A673 (cell line): ENCODE results near the gene CROCC2. TPM values are rescaled to one million over a fixed set of nuclear protein-coding genes. Genes with fewer than 3 reads are reported as not detected.

Experiments
- BruUV-seq: library from RNA; stranded (reverse); fragments of 400-500 nt; replicated peaks from 2 replicates; lab custom pipeline; 2021; lab: Mats Ljungman, UMichigan
- CTCF ChIA-PET: fragments of 300-600 bp; sonication (Branson Sonifier 250); formaldehyde crosslinking; loops from one replicate; lab custom pipeline; 2022; ENCODE audit warnings: antibody characterized with exemption; lab: Charles Lee
- POLR2A ChIA-PET: fragments of 300-600 bp; sonication (Branson Sonifier 250); formaldehyde crosslinking; loops from one replicate; lab custom pipeline; 2022; ENCODE audit warnings: antibody characterized with exemption; ENCODE audit not compliant: low non-redundant PET; lab: Charles Lee
- DNase-seq: peaks from one replicate; pipeline ENCODE4 v3.0.0-alpha.2; 2015; ENCODE audit warnings: low spot score
- H3K27ac ChIP-seq: fragments of 200-600 bp; sonication (generic); 2 replicates; pipeline ENCODE4 v1.5.1; 2016; ENCODE audit warnings: mixed run types, low read depth, mild to moderate bottlenecking, mixed read lengths, antibody characterized with exemption, low read length; ENCODE audit not compliant: poor library complexity, severe bottlenecking
- H3K27me3 ChIP-seq: fragments of 200-600 bp; sonication (generic); replicated peaks from 2 replicates; pipeline ENCODE4 v1.6.1; 2017; ENCODE audit warnings: mixed run types, low read depth, mild to moderate bottlenecking, mixed read lengths, antibody characterized with exemption, low read length; ENCODE audit not compliant: insufficient read depth, poor library complexity
- H3K36me3 ChIP-seq: fragments of 200-600 bp; sonication (generic); 2 replicates; pipeline ENCODE4 v1.6.1; 2016; ENCODE audit warnings: mixed run types, mild to moderate bottlenecking, mixed read lengths, antibody characterized with exemption, low read length; ENCODE audit not compliant: insufficient read depth, poor library complexity, severe bottlenecking
- H3K4me1 ChIP-seq: fragments of 200-600 bp; sonication (generic); 2 replicates; pipeline ENCODE4 v1.6.1; 2017; ENCODE audit warnings: mixed run types, mild to moderate bottlenecking, mixed read lengths, antibody characterized with exemption, low read length; ENCODE audit not compliant: insufficient read depth, poor library complexity, severe bottlenecking
- H3K4me3 ChIP-seq: fragments of 200-600 bp; sonication (generic); 2 replicates; pipeline ENCODE4 v1.5.1; 2016; ENCODE audit warnings: low read depth, mixed run types, mild to moderate bottlenecking, mixed read lengths, low read length; ENCODE audit not compliant: poor library complexity, severe bottlenecking
- H3K9me3 ChIP-seq: fragments of 200-600 bp; sonication (generic); 2 replicates; pipeline ENCODE4 v1.6.1; 2016; ENCODE audit warnings: mixed run types, low read depth, mild to moderate bottlenecking, mixed read lengths, antibody characterized with exemption, low read length; ENCODE audit not compliant: poor library complexity, severe bottlenecking
- EZH2 ChIP-seq: fragments of 200-600 bp; sonication (generic); IDR thresholded peaks from 2 replicates; pipeline ENCODE4 v1.6.1; 2017; ENCODE audit warnings: borderline replicate concordance, low read depth, mild to moderate bottlenecking, mixed read lengths, antibody characterized with exemption, low read length; ENCODE audit not compliant: poor library complexity, severe bottlenecking
- intact Hi-C: fragments of 100-400 bp; cut with micrococcal nuclease; formaldehyde crosslinking; loops from one replicate; pipeline ENCODE4 v1.10.0; 2022; ENCODE audit not compliant: unreplicated experiment
- total RNA-seq: library from RNA; stranded (reverse); gene quantifications from 2 replicates; pipeline ENCODE4 v1.2.3, GENCODE V29; 2021
- TF ChIP-seq, protein P1 (sequence below): fragments of 300-800, 200-600 bp; sonication (generic); conservative IDR thresholded peaks from 2 replicates; pipeline ENCODE4 v1.5.1; 2017; ENCODE audit warnings: low read depth, mild to moderate bottlenecking, antibody characterized with exemption, low read length, moderate library complexity, mixed read lengths

CROCC2 gene
- total RNA-seq, 1 experiment from 2014 or later = not detected

DNA sequence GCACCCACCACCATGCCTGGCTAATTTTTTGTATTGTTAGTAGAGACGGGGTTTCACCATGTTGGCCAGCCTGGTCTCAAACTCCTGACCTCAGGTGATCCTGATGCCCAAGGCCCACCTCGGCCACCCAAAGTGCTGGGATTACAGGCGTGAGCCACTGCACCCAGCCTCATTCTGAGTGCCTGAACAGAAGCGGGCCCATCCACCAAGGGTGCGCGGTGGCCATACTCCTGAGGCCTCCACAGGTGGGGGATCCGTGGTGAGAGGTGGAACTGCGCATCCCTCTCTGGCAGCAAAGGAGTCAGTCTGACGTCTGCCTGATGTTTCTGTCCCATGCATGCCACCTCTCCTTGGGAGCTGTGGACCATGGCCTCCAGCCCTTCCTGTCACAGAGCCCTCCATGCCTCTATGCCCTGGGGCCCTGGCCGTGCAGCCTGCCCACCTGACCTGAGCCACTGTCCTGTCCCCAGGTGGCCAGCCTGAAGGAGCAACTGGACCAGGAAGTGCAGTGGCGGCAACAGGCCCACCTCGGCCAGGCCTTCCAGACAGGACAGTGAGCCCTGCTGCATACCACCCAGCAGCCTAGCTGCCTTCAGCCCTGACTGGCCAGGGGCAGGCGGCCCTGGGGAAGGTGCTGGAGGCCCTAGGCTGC, 84.7 kb downstream of the CROCC2 start:
- ChIA-PET CTCF (no interaction called here), POLR2A (interaction anchor here (0.5 to 1.0 kb wide), 2 partner anchors 33 to 938 kb away, joined by 4 to 26 read pairs; no protein-coding TSS in a partner anchor)
- Histone ChIP-seq H3K4me3 (no peak overlapping the region), H3K27me3 (no peaks in the 10 kb centered on the region), H3K27ac (no peak overlapping the region), H3K36me3 (no peaks in the 10 kb centered on the region), H3K9me3 (peaks cover 10% of the 10 kb centered on the region), H3K4me1 (peaks cover 20% of the 10 kb centered on the region)
- no peak for TF ChIP-seq EZH2
- TF ChIP-seq, protein P1, sequence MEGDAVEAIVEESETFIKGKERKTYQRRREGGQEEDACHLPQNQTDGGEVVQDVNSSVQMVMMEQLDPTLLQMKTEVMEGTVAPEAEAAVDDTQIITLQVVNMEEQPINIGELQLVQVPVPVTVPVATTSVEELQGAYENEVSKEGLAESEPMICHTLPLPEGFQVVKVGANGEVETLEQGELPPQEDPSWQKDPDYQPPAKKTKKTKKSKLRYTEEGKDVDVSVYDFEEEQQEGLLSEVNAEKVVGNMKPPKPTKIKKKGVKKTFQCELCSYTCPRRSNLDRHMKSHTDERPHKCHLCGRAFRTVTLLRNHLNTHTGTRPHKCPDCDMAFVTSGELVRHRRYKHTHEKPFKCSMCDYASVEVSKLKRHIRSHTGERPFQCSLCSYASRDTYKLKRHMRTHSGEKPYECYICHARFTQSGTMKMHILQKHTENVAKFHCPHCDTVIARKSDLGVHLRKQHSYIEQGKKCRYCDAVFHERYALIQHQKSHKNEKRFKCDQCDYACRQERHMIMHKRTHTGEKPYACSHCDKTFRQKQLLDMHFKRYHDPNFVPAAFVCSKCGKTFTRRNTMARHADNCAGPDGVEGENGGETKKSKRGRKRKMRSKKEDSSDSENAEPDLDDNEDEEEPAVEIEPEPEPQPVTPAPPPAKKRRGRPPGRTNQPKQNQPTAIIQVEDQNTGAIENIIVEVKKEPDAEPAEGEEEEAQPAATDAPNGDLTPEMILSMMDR = no peak
- no peak for DNase-seq
- intact Hi-C loops = loop anchor here (1.0 kb wide), 1 partner anchor 75 kb away; no protein-coding TSS in a partner anchor
- BruUV-seq = no TSS peak

DNA sequence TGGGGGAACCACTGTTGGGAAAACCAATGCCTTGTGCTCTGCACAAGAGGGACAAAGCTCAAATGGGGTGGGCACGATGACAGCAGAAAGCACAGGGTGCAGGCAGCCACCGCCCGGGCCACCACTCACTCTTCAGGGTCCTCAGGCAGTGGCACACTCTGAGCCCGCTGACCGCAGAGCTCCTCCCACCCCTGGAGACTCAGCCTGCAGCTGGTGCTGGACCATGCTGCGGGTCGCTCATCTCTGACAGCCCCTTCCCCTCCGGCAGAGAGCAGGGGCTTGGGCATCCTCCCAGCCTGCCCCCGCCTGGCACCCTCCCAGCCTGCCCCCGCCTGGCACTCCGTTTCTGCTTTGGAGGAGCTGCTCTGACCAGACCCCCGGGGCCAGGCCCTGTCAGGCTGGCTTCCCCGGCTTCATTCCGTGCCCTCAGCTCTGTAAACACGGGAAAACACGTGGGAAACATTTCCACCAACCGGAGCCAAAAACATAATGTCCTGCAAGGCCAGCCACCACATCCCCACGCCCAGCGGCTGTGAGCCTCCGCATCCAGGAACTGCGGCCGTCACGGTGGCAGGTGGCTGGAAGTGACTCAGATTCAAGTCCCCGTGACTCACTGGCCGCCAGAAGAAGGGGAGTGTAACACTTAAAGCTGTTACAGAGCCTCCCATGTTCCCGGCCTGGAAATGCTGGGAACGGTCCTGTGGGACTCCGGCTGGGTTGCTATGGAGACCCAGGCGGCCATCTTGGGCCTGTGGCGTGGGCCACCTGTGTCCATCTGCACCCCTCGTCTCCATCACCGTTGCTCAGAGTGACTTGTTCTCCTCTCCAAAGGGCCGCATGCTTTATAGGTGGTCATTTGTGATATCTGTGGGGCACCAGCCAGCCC, 85.5 kb downstream of the CROCC2 start:
- Histone ChIP-seq H3K27me3 (no peaks in the 10 kb centered on the region), H3K27ac (no peak overlapping the region), H3K4me1 (peaks cover 14% of the 10 kb centered on the region), H3K9me3 (peaks cover 10% of the 10 kb centered on the region), H3K36me3 (no peaks in the 10 kb centered on the region), H3K4me3 (no peak overlapping the region)
- intact Hi-C loops = loop anchor here (1.0 kb wide), 1 partner anchor 75 kb away; no protein-coding TSS in a partner anchor
- POLR2A ChIA-PET = interaction anchor here (0.5 to 1.0 kb wide), 2 partner anchors 32 to 939 kb away, joined by 4 to 26 read pairs; no protein-coding TSS in a partner anchor
- peak; percentile 51 for DNase-seq
- TF ChIP-seq, protein P1 = no peak
- TF ChIP-seq EZH2 = no peak
- BruUV-seq = no TSS peak
- CTCF ChIA-PET = interaction anchor here (0.7 kb wide), 1 partner anchor 73 kb away, joined by 3 read pairs; no protein-coding TSS in a partner anchor

DNA sequence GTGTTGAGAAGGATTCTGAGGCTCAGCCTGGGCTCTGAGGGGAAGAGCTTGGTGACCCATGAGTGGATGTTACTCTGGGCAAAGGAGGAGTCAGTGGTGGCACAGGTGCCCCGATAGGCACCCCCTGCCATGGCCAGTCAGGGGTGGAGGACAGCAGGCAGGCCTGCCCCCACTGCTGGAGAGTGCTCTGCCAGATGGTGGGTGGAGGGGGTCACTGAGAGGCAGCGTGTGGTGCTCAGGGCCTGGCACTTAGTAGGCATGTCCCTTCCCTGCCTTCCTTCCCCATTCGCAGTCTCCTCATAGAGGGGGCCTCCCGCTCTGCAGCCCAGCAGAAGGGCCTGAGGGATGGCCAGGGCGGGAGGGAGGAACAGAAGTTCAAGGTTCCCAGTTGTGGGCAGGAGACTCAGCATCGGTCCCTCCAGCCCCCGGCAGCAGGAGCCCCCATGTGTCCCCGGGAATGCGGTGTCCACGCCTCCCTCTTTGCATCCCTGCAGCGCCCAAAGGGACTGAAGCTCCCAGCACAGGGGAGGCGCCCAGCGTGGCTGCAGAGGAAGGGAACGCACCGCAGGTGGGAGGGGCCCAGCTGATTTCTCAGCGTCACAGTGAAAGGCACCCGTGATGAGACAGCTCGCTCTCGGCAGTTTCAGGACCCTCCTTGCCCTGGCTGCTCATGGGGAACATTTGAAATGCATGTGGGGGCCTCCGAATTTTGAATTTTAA, 86.6 kb downstream of the CROCC2 start:
- H3K4me3 ChIP-seq = no peak overlapping the region
- BruUV-seq = no TSS peak
- H3K36me3 ChIP-seq = no peaks in the 10 kb centered on the region
- H3K27ac ChIP-seq = no peak overlapping the region
- H3K9me3 ChIP-seq = peaks cover 10% of the 10 kb centered on the region
- TF ChIP-seq, protein P1 = no peak
- TF ChIP-seq EZH2 = no peak
- ChIA-PET CTCF (no interaction called here), POLR2A (no interaction called here)
- intact Hi-C loops = no loop called here
- H3K4me1 ChIP-seq = peaks cover 3% of the 10 kb centered on the region
- DNase-seq = no peak
- H3K27me3 ChIP-seq = no peaks in the 10 kb centered on the region
